ENCODE data around the gene IL22RA1.

The IL22RA1 gene

DNA sequence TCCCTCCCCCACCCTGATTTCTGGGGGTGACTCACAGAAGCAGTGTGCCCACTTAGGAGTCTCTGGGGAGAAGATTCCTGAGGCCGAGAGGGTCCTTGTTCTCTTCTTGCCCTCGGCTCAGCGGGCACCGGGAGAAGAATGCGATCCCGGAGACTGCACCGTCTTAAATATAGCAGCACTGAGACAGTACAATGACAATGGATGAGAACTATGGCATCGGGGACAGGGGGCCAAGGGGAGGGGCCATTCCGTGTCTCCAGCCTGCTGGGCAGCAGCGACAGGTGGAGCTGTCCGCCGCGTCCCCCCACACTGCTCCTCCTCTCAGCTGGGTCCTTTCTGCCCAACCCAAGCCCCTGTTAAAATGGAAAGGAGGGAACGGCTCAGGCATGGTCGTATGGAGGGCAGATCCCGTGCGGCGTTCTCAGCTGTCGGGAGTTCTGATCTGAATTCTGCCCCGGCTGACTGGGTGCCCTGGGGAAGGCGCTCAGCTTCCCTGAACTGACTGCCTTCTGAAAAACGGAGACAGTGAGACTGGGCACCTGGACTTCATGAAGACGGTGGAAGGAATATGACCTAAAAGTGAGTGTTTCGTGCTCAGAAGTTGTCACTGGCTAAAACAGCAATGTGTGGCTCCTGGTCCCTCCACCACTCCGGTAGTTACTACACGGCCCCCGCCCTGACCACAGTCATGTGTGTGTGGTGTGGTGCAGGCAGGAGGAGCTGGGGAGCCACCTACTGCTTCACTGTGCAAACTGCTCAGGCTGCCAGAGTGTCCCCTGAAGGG is 30.8 kb downstream of the IL22RA1 start, which contains the start of gene MYOM3:
Gene MYOM3, minus strand, starts transcription at position 140 of the 784 bp plus-strand sequence. CDS start 3,499 bp downstream, outside the sequence.
- DNase-seq = peak; percentile 10

DNA sequence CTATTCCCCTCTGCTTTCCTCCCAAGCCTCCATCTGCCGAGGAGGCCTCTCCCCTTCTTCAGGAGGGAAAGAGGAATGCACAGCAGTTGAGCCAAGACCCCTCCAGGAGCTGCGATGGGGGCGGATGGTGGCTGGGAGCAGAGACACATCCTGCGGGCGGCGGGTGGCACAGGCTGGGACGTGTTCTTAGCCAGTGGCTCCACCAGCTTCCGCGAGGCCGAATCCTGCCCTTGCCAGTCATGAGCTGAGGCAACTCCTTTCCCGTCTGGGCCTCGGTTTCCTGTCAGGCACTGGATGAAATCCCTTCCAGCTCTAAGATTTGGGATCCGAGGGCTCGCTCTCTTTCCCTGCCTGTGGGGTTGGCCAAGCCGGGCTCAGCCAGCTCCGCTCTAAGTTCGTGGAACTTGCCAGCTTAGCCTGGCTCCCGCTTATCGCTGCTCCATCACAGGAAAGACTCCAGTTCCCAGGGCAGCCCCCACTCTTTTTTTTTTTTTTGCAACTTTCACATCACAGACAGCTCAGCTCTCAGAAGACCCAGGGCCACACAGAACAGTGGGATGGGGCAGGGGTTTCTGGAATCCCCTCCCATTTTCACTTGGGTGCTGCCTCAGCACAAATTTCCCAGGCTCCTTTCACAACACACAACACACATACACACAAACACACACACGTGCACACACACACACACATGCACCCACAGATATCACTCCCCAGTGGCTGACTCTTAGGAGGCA is 31.5 kb downstream of the IL22RA1 start:
- no peak for DNase-seq

DNA sequence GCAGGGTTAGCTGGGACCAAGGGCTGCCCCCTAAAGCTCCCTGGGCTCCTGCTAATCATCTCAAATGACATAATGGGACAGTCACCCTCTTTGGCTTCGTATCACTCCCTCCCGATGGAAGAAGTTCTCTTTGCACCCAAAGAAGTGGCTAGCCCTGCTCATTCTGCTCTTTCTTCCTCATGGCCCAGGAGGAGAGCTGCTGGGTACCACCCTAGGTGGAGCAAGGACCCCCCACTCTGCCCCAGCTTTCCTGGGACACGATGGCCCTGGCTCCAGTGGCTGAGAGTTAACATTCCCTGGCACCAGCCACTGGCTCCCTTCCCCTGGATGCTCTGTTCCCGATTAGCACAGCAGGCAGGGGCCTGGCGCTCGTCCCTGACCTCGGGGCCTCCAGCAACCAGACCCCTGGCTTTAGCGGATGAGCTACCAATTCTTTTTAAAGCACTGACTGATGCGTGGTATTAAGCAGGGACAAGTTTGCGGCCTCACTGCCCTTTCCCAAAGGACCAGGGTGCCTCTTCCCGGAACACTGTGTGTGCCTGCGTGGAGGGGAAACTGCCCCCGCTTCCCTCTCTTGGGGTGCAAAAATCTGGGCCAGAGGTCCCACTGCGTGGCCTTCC is 32.2 kb downstream of the IL22RA1 start:
- DNase-seq = no peak

DNA sequence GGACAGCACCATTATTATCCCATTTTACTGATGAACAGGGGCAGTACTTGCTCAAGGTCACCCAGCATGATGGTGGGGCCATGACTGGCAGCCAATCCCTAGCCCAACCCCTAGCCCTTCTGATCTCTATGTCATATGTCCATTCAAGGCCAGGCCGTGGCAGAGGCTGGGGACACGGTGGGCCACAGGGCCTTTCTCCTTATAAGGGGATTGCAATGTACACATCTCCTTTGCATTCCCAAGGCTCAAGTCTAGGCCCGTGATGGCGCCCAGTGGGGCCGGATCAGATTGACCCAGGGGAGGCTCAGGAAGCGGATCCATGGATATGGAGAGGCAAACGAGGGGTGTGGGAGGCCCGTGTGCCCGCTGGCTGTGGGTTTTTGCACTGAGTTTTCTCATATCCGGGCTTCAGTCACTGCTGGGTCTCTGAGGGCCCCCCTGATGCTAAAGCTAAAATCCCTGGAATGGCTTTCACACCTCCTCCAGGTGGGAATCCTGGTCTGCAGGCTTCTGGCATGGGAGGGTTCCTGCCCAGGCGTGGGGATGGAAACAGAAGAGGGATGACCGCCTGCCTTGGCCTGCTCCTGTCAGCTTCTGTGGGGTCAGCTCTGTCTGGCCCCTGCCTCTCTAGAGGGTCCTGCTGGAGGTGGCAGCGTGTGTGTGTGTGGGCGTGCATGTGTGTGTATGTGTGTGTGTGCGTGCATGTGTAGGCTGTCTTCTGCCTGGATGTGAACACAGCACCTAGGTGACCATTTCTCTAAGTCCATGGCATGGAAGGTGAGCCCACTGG is 33.1 kb downstream of the IL22RA1 start:
- no peak for DNase-seq

DNA sequence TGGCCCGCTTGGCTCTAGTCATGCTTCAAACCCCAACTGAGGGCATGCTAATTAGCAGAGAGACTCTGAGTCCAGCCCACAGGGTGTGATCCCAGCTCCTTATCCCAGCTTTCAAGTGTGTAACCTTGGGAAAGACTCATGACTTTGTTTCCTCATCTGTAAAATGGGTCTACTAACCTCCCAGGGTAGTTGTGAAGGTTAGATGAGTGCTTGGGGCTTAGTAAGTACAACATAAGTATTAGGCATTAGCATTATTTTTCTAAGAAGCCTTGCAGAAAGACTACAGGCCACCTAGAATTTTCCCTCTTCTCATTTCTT is 33.8 kb downstream of the IL22RA1 start:
- DNase-seq = no peak

DNA sequence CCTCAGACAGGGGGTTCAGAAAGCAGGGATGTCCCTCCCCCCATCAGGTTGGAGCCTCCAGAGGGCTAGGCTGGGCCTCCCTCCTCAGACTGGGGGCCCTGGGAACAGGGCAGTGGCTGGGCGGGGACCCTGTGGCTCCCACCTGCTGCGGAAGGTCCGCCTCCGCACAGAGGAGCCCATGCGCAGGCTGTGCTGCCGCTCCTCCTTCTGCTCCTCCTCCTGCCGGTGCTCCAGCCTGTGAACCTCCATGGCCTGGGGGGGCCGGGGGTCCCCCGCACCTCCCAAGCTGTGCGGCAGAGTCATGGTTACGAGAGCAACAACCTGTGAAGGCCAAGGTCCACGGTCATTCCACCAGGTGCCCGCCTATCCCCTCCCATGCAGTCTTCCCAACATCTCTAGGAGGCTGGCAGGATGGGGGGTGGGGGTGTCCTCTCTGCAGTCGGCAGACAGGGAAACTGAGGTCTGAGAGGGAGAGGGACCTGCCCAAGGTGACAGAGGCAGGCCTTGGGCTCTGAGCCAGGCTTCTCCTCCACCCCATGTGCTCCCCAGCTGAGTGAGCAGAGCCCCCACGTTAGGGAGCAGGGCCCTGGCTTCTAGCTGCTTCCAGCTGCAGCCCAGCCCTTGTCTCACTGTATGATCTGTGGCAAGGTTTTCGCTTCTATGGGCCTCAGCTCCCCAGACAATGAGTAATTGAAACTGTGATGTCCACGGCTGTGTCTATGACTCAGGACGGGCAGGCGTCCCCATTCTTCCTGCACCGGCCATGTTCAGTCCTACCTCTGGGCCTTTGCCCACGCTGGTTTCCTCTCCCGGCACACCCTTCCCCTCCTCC is 34.4 kb downstream of the IL22RA1 start:
- DNase-seq = no peak

- no peak for DNase-seq
Observed at GRCh38 chr1:24107462-24108138, 35.3 kb downstream of the IL22RA1 start.

DNA sequence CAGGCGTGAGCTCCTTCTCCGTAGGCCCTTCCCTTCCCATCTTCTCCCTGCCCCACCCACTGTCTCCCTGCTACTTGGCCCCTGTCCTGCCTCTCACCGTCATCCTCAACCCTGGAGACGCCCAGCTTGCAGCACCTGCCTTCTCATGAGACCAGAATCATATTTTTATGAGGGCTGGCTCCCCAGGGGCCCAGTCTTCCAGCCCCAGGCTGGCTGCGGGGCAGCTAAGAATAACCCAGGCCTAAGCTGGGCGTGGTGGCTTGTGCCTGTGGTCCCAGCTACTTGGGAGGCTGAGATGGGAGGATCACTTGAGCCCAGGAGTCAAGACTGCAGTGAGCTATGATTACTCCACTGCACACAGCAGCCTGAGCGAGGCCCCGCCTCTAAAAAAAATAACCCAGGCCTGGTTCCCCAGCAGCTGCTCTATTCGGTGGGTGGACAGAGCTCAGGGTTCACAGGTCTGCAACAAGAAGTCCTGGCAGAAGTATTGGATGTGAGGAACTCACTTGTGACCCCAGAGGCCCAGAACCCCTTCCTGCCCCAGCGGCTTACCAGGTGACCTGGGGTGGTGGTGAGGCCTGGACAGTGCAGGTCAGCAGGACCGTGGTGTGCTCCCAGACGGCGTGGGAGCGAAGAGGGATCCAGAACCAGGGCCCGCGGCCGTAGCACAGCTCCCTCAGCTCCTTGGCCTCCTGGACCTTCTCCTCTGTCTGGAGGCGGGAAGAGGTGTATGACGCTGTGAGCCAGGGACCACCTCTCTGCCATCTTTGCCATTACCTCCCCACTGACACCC is 37.4 kb downstream of the IL22RA1 start:
- no peak for DNase-seq

DNA sequence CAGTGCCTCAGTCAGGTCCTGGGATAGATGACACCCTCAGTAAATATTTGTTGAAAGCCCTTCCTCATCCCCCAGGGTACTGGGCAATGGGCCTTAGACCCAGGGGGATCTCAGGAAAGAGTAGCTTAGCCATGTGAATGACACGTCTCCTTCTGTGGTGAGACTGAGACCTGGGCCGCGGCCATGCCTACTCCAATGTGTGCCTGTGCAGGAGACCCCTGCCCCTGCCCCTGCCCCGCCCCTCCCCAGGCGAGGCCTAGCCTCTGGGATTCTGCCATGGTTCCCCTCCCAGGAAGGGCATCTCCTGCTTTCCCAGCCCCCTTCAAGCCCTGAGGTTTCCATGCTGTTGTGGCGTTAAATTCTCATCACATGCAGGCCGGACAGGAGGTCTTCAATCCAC is 38.1 kb downstream of the IL22RA1 start:
- no peak for DNase-seq

DNA sequence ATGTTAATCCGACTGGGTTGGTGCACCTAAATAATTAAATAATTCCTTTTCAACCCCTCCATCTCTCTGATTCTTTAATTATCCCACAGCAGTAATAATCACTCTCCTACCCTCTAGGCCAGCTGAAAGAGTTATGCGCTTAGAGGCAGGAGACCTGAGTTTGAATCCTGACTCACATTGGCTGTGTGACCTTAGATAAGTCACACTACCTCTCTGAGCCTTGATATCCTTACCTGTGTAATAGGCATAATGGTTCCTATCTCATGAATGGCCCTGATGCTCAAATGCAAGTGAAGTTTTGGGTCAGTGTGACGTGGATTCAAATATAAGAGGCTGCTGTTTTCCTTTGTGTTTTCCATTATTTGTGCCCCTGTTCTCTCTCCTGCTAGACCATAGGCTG is 39.1 kb downstream of the IL22RA1 start:
- DNase-seq = no peak

GRCh38 chr1:24103408-24103807 is 39.5 kb downstream of the IL22RA1 start:
- DNase-seq = no peak

- no peak for DNase-seq
Observed at GRCh38 chr1:24102961-24103360, 40.0 kb downstream of the IL22RA1 start.

DNA sequence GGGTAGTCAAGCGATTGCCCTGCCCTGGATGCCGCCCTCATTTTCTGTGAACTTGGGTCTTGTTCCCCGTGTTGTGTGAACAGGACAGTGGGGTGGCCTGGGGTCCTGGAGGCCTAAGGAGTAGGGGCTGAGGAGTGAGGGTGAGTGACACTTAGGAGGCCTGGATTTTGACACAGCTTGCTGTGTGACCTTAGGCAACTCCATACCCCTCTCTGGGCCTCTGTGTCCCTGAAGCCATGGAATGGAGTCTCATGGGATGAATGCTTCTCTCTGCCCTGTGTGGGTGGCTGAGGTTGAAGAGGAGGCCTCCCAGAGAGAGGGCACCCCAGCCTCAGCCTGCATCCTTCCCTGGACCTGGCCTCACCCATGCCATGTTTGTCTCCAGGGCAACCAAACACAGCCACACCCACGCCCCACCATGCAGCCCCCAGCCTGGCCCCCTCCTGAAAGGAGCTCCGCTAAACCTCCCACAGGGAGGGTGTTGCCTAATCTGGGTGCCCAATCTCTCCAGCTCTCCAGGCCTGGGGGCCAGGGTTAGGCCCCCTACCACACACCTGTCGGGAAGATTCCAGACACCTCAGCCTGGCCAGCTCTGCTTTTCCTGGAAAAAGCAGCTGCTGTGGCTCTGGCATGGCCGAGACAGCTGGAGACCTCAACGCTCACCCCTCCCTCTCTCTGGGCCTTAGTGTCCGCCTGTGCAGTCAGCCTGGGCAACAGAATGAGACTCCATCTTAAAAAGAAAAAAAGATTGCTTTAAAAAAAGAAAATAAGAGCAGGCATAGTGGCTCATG is 40.9 kb downstream of the IL22RA1 start:
- no peak for DNase-seq

DNA sequence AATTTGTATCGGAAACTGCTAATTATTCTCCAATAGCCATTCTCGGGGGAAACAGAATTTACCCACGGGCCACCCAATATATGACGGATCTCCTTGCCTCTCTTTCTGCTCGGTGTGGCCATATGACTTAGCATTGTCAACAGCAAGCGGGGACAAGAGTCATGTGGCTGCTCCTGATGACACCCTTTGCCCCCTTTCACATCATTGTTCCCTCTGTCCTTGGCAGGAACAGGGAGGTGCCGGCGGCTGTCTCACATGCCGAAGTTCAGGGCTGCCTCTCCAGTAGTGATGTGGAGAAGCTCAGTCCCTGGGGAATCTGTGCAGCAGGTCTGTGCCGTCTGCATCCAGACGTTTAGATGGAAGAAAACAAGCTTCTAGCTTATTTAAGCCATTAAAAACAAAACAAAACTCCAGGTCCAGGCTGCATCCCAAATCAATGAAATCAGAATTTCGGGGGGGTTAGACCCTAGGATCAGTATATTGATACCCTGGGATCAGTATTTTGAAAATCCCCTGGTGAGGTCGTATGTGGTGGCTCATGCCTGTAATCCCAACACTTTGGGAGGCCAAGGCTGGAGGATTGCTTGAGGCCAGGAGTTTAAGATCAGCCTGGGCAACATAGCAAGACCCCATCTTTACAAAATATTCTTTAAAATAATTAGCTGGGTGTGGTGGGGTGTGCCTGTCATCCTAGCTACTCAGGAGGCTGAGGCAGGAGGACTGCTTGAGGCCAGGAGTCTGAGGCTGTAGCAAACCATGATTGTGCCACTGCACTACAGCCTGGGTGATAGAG is 41.8 kb downstream of the IL22RA1 start:
- DNase-seq = no peak

DNA sequence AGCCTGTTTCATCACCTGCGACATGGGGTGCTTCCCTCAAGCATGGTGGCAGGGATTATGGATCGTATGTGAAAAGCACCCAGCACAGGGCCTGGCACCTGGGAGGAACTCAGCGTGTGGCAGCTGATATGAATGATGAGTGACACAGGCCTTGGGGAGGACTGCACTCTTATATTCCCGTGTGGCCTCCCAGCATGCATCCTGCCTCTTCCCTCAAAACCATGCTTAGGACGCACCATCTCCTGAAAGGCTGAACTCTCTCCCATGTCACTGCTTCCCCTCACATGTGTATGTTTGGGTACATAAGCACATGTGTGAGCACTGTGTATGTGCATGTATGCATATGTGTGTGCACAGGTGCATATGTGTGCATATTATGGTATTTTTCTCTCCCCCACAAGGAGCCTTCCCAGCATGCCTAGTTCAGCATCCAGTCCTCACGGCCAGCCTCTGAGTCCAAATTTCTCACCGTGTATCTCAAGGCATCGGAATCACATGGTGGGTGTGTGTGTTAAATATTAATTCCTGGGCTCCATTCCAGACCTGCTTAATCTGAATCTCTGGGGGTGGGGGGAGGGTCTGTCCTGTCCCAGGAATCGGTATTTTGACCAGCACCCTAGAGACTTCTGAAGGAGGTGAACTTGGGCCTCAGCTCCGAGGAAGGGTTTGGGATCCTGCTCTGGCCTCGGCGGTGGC is 43.8 kb downstream of the IL22RA1 start:
- DNase-seq = no peak

- no peak for DNase-seq
Observed at GRCh38 chr1:24098102-24098501, 44.8 kb downstream of the IL22RA1 start.

DNA sequence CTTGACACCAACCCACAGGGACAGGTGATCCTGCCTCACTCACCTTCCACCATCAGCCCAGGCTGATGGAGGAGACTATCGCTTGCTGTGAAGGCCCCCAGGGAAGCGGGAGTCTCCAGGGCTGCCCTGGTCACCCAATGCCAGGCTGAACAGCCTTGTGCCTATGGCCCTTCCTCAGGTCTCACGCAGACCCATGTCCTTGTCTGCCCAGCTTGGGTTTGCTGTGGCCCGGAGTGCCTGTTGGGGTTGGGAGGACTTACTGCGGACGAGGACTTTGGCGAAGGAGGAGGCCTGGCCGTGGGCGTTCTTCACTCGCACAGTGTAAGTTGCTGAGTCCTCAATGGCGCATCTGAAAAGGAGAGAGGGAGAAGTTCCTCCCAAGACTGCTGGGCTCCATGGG is 45.3 kb downstream of the IL22RA1 start:
- DNase-seq = no peak

DNA sequence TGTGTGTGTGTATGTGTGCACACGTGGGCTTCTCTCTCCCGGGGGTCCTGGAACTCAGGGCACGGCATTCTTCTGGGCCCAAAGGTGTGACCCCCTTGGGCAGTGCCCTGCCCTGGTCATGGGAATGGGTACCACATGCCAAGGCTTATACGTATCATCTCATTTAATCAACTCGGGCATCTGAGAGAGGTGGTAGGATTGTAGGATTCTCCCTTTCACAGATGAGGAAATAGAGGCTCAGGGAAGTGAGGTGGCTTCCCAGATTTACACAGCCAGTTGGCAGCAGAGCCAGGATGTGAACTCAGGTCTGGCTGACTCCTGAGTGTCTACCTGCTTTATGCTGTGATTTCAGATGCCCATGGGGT is 46.2 kb downstream of the IL22RA1 start:
- DNase-seq = no peak

Data from GDM1 (cell line).